ENCODE measurements around the gene TIMM13.

DNA sequence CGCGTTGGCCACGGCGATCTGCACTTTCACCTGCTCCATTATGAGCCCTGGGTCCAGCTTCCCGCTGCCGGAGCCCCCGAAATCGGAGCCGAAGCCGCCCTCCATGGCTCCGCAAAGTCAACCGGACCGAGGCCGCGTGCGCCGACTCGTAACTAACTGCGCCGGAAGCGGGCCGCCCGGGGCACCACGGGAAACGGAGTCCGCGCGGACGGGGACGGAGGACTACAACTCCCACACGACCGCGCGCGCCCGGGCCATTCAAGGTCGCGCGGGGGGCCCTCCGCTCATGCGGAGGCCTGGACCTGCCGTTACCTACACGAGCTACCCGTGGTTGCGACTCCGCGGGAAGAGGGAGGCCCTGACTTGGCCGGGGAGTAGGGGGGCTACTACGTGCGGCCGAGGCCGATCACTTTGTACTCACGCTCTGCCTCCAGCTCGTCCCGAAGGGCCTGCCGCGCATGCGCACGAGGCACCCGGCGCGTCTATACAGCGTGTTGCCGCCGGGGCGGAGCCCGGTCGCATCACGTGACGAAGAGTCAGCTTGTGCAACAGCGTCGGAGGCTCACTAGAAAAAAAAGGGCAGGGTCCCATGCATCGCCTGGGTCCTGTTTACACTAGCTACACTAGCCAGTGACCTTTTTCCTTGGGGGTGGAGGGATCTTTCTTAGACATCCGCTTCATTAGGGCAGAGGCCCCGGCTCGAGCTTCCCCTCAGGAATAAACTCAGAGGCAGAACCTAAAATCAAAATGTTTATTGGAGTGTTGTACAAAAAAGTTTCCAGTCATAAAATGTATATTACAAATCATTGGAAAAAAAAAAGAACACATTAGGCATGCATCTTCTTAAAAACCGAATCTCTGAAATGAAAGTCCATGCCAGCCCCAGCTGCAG, at the start of gene TIMM13:
- TF ChIP-seq NCOA2 (IDR thresholded peaks at IDR 0.05; ENCODE audit: partially characterized antibody in 2 of 2) (no peak), HDAC2 (IDR thresholded peaks at IDR 0.05) (no peak), PTBP1 (IDR thresholded peaks at IDR 0.05; ENCODE audit: low read depth, low read length) (no peak), CHCHD3 (CRISPR knock-in tag; IDR thresholded peaks at IDR 0.05) (no peak), NUFIP1 (IDR thresholded peaks at IDR 0.05; ENCODE audit: partially characterized antibody) (no peak), NR3C1 (CRISPR knock-in tag; IDR thresholded peaks at IDR 0.05) (no peak), EZH2 (IDR thresholded peaks at IDR 0.05; ENCODE audit: borderline replicate concordance, low read depth, low read length) (no peak), KLF1 (tag; IDR thresholded peaks at IDR 0.05) (peak; percentile 83)

All from K562 (cell line).